MCF 10A (cell line): ENCODE results near the gene CFAP97D2. TPM values are rescaled to one million over a fixed set of nuclear protein-coding genes. Genes with fewer than 3 reads are reported as not detected.

Experiments used
- BruUV-seq: library from RNA; stranded (reverse); fragments of 400-500 nt; replicated peaks from 2 replicates; lab custom pipeline; 2021; lab: Mats Ljungman, UMichigan
- CTCF ChIA-PET: fragments of 300-600 bp; sonication (Branson Sonifier 250); formaldehyde crosslinking; extraction: SDS; loops from one replicate; lab custom pipeline; 2021; ENCODE audit warnings: antibody characterized with exemption, inconsistent platforms; lab: Yijun Ruan, JAX
- POLR2A ChIA-PET: fragments of 300-600, 350-650 bp; sonication (Branson Sonifier 250); formaldehyde crosslinking; extraction: SDS; loops from one replicate; lab custom pipeline; 2020; ENCODE audit warnings: antibody characterized with exemption, inconsistent platforms; lab: Yijun Ruan, JAX
- DNase-seq: peaks from one replicate; pipeline ENCODE4 v3.0.0-alpha.2; 2018; ENCODE audit not compliant: unreplicated experiment
- H3K27ac Mint-ChIP-seq: one replicate; pipeline ENCODE4 v1.8.0; 2022; ENCODE audit warnings: mild to moderate bottlenecking, low read depth, mixed read lengths; ENCODE audit not compliant: unreplicated experiment
- H3K27me3 Mint-ChIP-seq: one replicate; pipeline ENCODE4 v1.8.0; 2022; ENCODE audit warnings: mixed read lengths; ENCODE audit not compliant: insufficient read depth, unreplicated experiment
- H3K36me3 Mint-ChIP-seq: one replicate; pipeline ENCODE4 v1.8.0; 2022; ENCODE audit warnings: mild to moderate bottlenecking, moderate library complexity, mixed read lengths; ENCODE audit not compliant: insufficient read depth, unreplicated experiment
- H3K4me1 Mint-ChIP-seq: one replicate; pipeline ENCODE4 v1.8.0; 2022; ENCODE audit warnings: mixed read lengths; ENCODE audit not compliant: insufficient read depth, unreplicated experiment
- H3K4me3 Mint-ChIP-seq: one replicate; pipeline ENCODE4 v1.8.0; 2022; ENCODE audit warnings: mild to moderate bottlenecking, moderate library complexity, mixed read lengths; ENCODE audit not compliant: unreplicated experiment
- H3K9me3 Mint-ChIP-seq: one replicate; pipeline ENCODE4 v1.8.0; 2022; ENCODE audit warnings: mixed read lengths; ENCODE audit not compliant: unreplicated experiment
- CTCF ChIP-seq: fragments of 200-600 bp; IDR thresholded peaks from one replicate; pipeline ENCODE4 v1.8.0; 2022; ENCODE audit warnings: antibody characterized with exemption, mild to moderate bottlenecking; ENCODE audit not compliant: unreplicated experiment
- intact Hi-C: fragments of 100-400 bp; cut with micrococcal nuclease; formaldehyde crosslinking; loops from 2 replicates; pipeline ENCODE4 v1.14.1; 2022
- total RNA-seq: library from RNA; stranded (reverse); gene quantifications from 2 replicates; pipeline ENCODE4 v1.2.3, GENCODE V29; 2022

The CFAP97D2 gene
- total RNA-seq, 1 experiment from 2014 or later: not detected

GRCh38 chr13:114228176-114228575 lies 49.1 kb downstream of the CFAP97D2 start:
- no TSS peak for BruUV-seq
- no peak overlapping the region for H3K27ac Mint-ChIP-seq
- no peak for DNase-seq
- intact Hi-C loops: loop anchor here (5.0 kb wide), 2 partner anchors 76 to 96 kb away; partner anchors contain the start of gene RASA3
- no peaks in the 10 kb centered on the region for H3K9me3 Mint-ChIP-seq
- H3K27me3 Mint-ChIP-seq: no peaks in the 10 kb centered on the region
- H3K36me3 Mint-ChIP-seq: no peaks in the 10 kb centered on the region
- no peak for TF ChIP-seq CTCF
- H3K4me3 Mint-ChIP-seq: no peak overlapping the region
- H3K4me1 Mint-ChIP-seq: peaks cover 6% of the 10 kb centered on the region
- ChIA-PET CTCF (interaction anchor here (0.6 to 1.7 kb wide), 9 partner anchors 14 to 901 kb away, joined by 3 to 8 read pairs (median 4); no protein-coding TSS in a partner anchor), POLR2A (interaction anchor here (1.2 kb wide), 1 partner anchor 408 kb away, joined by 4 read pairs; no protein-coding TSS in a partner anchor)

DNA sequence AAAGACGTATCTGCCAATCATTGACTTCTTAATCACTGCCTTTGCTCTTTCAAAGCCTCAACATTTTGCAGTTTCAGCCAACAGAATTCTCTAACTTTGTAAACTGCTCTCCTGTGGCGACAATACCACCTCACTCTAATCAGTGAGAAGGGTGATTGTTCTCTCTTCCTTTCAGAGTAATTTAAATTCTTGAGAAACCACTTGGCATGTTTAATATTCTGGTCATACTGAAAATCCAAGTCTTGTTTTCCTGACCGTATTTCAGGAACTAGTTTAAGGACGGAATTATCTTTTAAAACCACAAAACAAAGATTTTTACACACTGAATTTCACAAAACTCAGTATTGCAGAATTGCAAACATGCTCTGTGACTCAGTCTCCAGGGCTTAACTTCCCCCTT lies 50.4 kb downstream of the CFAP97D2 start:
- ChIA-PET CTCF (interaction anchor here (0.7 to 1.7 kb wide), 2 partner anchors 279 kb away, joined by 3 to 8 read pairs; no protein-coding TSS in a partner anchor), POLR2A (interaction anchor here (1.1 to 1.2 kb wide), 2 partner anchors 409 to 931 kb away, joined by 3 to 4 read pairs; no protein-coding TSS in a partner anchor)
- peaks cover 6% of the 10 kb centered on the region for H3K4me1 Mint-ChIP-seq
- DNase-seq: no peak
- H3K27ac Mint-ChIP-seq: no peak overlapping the region
- no peaks in the 10 kb centered on the region for H3K27me3 Mint-ChIP-seq
- H3K9me3 Mint-ChIP-seq: no peaks in the 10 kb centered on the region
- intact Hi-C loops: loop anchor here (5.0 kb wide), 2 partner anchors 77 to 97 kb away; partner anchors contain the start of gene RASA3
- BruUV-seq: no TSS peak
- no peaks in the 10 kb centered on the region for H3K36me3 Mint-ChIP-seq
- no peak for TF ChIP-seq CTCF
- no peak overlapping the region for H3K4me3 Mint-ChIP-seq

DNA sequence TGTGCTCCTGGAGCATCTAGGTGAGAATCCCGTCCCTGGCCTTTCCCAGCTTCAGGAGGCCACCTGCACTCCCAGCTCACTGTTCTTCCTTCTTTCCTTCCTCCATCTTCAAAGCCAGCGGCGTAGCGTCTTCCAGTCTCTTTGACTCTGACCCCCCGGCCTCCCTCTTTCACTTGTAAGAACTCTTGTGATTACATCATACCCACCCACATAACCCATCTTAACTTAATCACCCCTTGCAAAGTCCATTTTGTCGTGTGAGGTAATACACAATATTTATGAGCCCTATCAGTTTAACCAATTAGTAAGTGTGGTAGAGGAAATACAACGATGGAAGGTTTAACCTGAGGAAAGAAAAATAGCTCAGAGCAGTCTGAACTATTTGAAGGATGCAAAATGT lies 51.1 kb downstream of the CFAP97D2 start:
- POLR2A ChIA-PET: interaction anchor here (0.5 kb wide), 1 partner anchor 12 kb away, joined by 3 read pairs; no protein-coding TSS in a partner anchor
- no peak for DNase-seq
- intact Hi-C loops: no loop called here
- TF ChIP-seq CTCF: no peak
- Mint-ChIP-seq H3K27me3 (no peaks in the 10 kb centered on the region), H3K27ac (no peak overlapping the region), H3K9me3 (no peaks in the 10 kb centered on the region), H3K4me1 (peaks cover 2% of the 10 kb centered on the region), H3K36me3 (no peaks in the 10 kb centered on the region), H3K4me3 (no peak overlapping the region)
- BruUV-seq: no TSS peak
- CTCF ChIA-PET: interaction anchor here (0.7 kb wide), 1 partner anchor 279 kb away, joined by 3 read pairs; no protein-coding TSS in a partner anchor

GRCh38 chr13:114230575-114230974 lies 51.5 kb downstream of the CFAP97D2 start:
- no TSS peak for BruUV-seq
- Mint-ChIP-seq H3K27ac (no peak overlapping the region), H3K27me3 (no peaks in the 10 kb centered on the region)

More at GRCh38 chr13:114230575-114230974, 51.5 kb downstream of the CFAP97D2 start:
- H3K36me3 Mint-ChIP-seq: peaks cover 1% of the 10 kb centered on the region
- no peak for TF ChIP-seq CTCF
- DNase-seq: no peak
- H3K4me3 Mint-ChIP-seq: no peak overlapping the region
- no peaks in the 10 kb centered on the region for H3K9me3 Mint-ChIP-seq
- no peaks in the 10 kb centered on the region for H3K4me1 Mint-ChIP-seq
- CTCF ChIA-PET: no interaction called here
- POLR2A ChIA-PET: interaction anchor here (0.5 kb wide), 1 partner anchor 13 kb away, joined by 3 read pairs; no protein-coding TSS in a partner anchor
- intact Hi-C loops: no loop called here
